A673 (cell line): ENCODE results near the gene EIF3CL.
"Not testable (repeated sequence)": the region's sequence is repeated elsewhere in the genome, so short reads cannot be mapped to it uniquely, and the experiment has no call there.

ENCODE experiments used
- CTCF ChIP-seq: fragments of 300-800, 200-600 bp; sonication (generic); conservative IDR thresholded peaks from 2 replicates; pipeline ENCODE4 v1.5.1; 2017; ENCODE audit warnings: low read depth, mild to moderate bottlenecking, antibody characterized with exemption, low read length, moderate library complexity, mixed read lengths
- EZH2 ChIP-seq: fragments of 200-600 bp; sonication (generic); IDR thresholded peaks from 2 replicates; pipeline ENCODE4 v1.6.1; 2017; ENCODE audit warnings: borderline replicate concordance, low read depth, mild to moderate bottlenecking, mixed read lengths, antibody characterized with exemption, low read length; ENCODE audit not compliant: poor library complexity, severe bottlenecking

GRCh38 chr16:28363408-28363807 is 40.2 kb downstream of the EIF3CL start, which contains the start of gene NPIPB6:
- not testable (repeated sequence) for TF ChIP-seq CTCF, EZH2
